AG04450 (cell line): ENCODE results near the gene PLCZ1. TPM values are rescaled to one million over a fixed set of nuclear protein-coding genes. Genes with fewer than 3 reads are reported as not detected.

ENCODE experiments used
- CTCF ChIA-PET: fragments of 300-600, 350-600 bp; formaldehyde crosslinking; extraction: SDS; loops from one replicate; lab custom pipeline; 2022; ENCODE audit warnings: antibody characterized with exemption, inconsistent platforms; lab: Charles Lee
- POLR2A ChIA-PET: fragments of 350-600 bp; formaldehyde crosslinking; extraction: SDS; loops from one replicate; lab custom pipeline; 2021; ENCODE audit warnings: antibody characterized with exemption, inconsistent platforms; lab: Yijun Ruan, JAX
- DNase-seq: peaks from one replicate; pipeline ENCODE4 v3.0.0-alpha.2; 2011; ENCODE audit warnings: low read depth, low spot score
- H3K27ac ChIP-seq: one replicate; pipeline ENCODE4 v1.5.1; 2012; ENCODE audit warnings: low read depth, low read length, control low read depth
- H3K27me3 ChIP-seq: one replicate; pipeline ENCODE4 v1.6.0; 2012; ENCODE audit warnings: low read length; ENCODE audit not compliant: control insufficient read depth, insufficient read depth
- H3K4me3 ChIP-seq: 2 replicates; pipeline ENCODE4 v1.5.1; 2011; ENCODE audit warnings: mild to moderate bottlenecking, low read depth, low read length, control low read depth
- H3K9me3 ChIP-seq: 2 replicates; pipeline ENCODE4 v1.5.1; 2012; ENCODE audit warnings: low read length; ENCODE audit not compliant: control insufficient read depth, insufficient read depth
- polyA plus RNA-seq: library from polyadenylated mRNA; depleted of rRNA; stranded (reverse); fragments of >200 nt; gene quantifications from 2 replicates; pipeline ENCODE4 v1.2.3, GENCODE V29; 2011
- TF ChIP-seq, protein P1 (sequence below): IDR thresholded peaks from 2 replicates; pipeline ENCODE4 v1.5.1; 2011; ENCODE audit warnings: low read depth, low read length, control low read depth, inconsistent platforms

PLCZ1 gene
- polyA plus RNA-seq, 1 experiment, result not detected

DNA sequence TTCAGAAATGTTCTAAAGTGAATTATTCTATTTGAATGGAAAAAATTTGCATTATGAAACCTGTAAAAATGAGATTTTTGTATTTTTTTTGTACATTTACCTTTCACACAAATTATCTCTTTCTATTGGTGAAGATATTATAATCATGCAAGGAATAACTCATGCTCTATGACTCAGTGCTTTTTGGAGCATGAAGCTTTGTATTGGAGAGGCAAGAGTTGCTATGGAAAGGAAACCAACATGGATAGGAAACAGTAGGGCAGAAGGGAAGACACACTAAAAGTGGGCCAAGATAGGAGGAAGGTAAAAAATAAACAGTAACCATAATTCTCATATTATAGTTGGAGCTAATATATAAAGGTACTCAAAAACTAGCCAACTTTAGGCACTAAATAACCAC lies 79.0 kb downstream of the PLCZ1 start:
- no peak overlapping the region for H3K4me3 ChIP-seq
- no peaks in the 10 kb centered on the region for H3K9me3 ChIP-seq
- no peaks in the 10 kb centered on the region for H3K27me3 ChIP-seq
- TF ChIP-seq, protein P1, sequence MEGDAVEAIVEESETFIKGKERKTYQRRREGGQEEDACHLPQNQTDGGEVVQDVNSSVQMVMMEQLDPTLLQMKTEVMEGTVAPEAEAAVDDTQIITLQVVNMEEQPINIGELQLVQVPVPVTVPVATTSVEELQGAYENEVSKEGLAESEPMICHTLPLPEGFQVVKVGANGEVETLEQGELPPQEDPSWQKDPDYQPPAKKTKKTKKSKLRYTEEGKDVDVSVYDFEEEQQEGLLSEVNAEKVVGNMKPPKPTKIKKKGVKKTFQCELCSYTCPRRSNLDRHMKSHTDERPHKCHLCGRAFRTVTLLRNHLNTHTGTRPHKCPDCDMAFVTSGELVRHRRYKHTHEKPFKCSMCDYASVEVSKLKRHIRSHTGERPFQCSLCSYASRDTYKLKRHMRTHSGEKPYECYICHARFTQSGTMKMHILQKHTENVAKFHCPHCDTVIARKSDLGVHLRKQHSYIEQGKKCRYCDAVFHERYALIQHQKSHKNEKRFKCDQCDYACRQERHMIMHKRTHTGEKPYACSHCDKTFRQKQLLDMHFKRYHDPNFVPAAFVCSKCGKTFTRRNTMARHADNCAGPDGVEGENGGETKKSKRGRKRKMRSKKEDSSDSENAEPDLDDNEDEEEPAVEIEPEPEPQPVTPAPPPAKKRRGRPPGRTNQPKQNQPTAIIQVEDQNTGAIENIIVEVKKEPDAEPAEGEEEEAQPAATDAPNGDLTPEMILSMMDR, result no peak
- POLR2A ChIA-PET, result no interaction called here
- CTCF ChIA-PET, result no interaction called here
- no peak for DNase-seq
- H3K27ac ChIP-seq, result no peak overlapping the region

DNA sequence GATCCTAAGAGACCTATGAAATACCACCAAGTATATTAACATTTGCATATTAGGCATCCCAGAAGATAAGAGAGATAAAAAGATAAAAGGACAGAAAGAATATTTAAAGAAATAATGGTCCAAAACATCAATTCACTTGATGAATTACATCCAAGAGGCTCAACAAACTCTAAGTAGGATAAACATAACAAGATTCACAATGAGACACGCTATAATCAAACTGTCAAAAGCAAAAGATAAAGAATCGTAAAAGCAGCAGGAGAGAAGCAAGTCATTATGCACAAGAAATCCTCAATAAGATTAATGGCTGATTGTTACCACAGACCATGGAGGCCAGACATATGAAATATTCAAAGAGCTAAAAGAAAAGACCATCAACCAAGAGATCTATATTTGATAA lies 79.6 kb downstream of the PLCZ1 start:
- Histone ChIP-seq H3K9me3 (no peaks in the 10 kb centered on the region), H3K27ac (no peak overlapping the region), H3K27me3 (no peaks in the 10 kb centered on the region), H3K4me3 (no peak overlapping the region)
- TF ChIP-seq, protein P1, result no peak
- ChIA-PET CTCF (interaction anchor here (1.4 kb wide), 1 partner anchor 12 kb away, joined by 4 read pairs; no protein-coding TSS in a partner anchor), POLR2A (no interaction called here)
- no peak for DNase-seq

DNA sequence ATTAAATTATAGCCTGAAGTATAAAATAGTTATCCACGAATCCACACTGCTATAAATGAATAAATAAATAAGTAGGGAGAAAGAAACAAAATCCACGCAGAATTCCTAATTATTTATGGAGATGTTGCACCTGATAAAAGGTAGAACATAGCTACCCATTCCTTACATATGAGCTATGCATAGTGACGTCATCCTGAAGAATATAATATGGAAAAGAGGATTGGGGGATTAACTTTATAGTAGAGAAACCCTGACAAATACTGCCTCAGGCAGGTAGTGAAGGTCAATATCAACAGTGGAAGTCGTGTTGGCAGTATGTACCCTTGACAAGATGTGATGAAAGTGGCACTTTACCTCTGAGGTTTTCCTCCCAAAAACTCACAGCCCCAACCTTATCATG lies 82.5 kb downstream of the PLCZ1 start:
- H3K4me3 ChIP-seq, result no peak overlapping the region
- TF ChIP-seq, protein P1, result no peak
- CTCF ChIA-PET, result interaction anchor here (1.4 kb wide), 1 partner anchor 531 kb away, joined by 3 read pairs; no protein-coding TSS in a partner anchor

DNA sequence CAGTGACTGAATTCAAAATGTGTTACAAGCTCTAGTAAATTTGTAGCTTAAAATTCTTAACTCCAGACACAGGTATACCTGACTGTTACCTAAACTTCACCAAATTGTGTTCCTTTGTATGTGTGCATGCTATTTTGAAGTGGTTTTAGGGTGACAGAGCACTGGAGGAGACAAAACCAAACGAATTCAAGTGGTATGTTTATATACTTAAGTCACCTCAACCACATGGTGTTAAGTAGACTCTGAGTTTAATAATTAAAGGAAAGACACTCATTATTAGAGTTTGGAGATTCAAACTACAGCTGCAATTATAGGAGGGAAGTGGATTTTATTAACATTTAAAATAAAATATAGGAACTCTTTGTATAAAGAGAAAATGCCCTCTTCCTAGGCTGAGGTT lies 84.3 kb downstream of the PLCZ1 start:
- no peaks in the 10 kb centered on the region for H3K9me3 ChIP-seq
- ChIA-PET POLR2A (interaction anchor here (0.6 kb wide), 1 partner anchor 563 kb away, joined by 3 read pairs; no protein-coding TSS in a partner anchor), CTCF (no interaction called here)
- H3K27me3 ChIP-seq, result no peaks in the 10 kb centered on the region
- no peak overlapping the region for H3K27ac ChIP-seq
- H3K4me3 ChIP-seq, result no peak overlapping the region
- no peak for DNase-seq
- TF ChIP-seq, protein P1, result no peak

More for the DNA sequence above, 82.5 kb downstream of the PLCZ1 start:
- POLR2A ChIA-PET, result interaction anchor here (0.7 kb wide), 1 partner anchor 13 kb away, joined by 5 read pairs; no protein-coding TSS in a partner anchor
- H3K9me3 ChIP-seq, result no peaks in the 10 kb centered on the region
- H3K27me3 ChIP-seq, result no peaks in the 10 kb centered on the region
- no peak for DNase-seq
- H3K27ac ChIP-seq, result no peak overlapping the region

DNA sequence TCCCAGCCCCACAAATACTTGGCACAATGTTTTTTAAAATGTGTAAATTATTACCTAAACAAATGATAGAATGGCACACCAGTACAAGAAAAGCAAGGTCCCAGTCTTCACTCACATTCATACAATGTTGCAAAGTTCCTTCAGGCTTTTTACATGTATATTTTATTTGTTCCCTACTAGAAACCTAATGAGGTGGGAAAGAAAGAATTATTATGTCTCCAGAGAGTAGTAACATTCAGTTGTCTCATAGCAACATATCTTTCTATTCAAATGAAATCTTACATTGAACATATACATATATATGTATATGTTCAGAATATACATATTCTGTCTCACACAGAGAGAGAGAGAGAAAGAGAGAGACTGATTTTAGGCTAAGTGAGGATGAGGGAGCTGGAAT lies 85.2 kb downstream of the PLCZ1 start:
- ChIA-PET CTCF (no interaction called here), POLR2A (interaction anchor here (0.6 kb wide), 1 partner anchor 563 kb away, joined by 3 read pairs; no protein-coding TSS in a partner anchor)
- H3K9me3 ChIP-seq, result no peaks in the 10 kb centered on the region
- H3K4me3 ChIP-seq, result no peak overlapping the region
- H3K27ac ChIP-seq, result no peak overlapping the region
- no peaks in the 10 kb centered on the region for H3K27me3 ChIP-seq
- DNase-seq, result no peak
- TF ChIP-seq, protein P1, result no peak
